Pancreas (tissue), 10 donors: Measurements from ENCODE around the gene OCLN. TPM values are rescaled to one million over a fixed set of nuclear protein-coding genes. Genes with fewer than 3 reads are reported as not detected.
A peak's percentile ranks its signal among the peaks of the same experiment; 100 is the strongest.

Experiments used
- ATAC-seq, 4 donors: fragments of 200-7000 bp; cut with Tn5 transposase; one replicate each; pipeline versions ENCODE4 v1.8.0 to v1.9.1; 2020; ENCODE audit warnings: mild to moderate bottlenecking in 4 of 4, moderate library complexity in 4 of 4
- DNase-seq, 6 donors: peaks; one replicate each; pipeline ENCODE4 v3.0.0-alpha.2; 2020
- FAIRE-seq: peaks from 2 replicates; lab custom pipeline; 2012; peaks lifted over from hg19 to GRCh38; lab: Jason Lieb, UNC
- H3K27ac ChIP-seq, 4 donors: fragments of 200-600 bp; sonication (generic); 1 replicate in 3 of 4; 2 replicates in 1 of 4; pipeline versions ENCODE4 v1.5.0 to v1.8.0; 2020
- H3K27me3 ChIP-seq, 4 donors: fragments of 200-600 bp; one replicate each; pipeline ENCODE4 v1.8.0; 2021
- H3K36me3 ChIP-seq, 3 donors: fragments of 200-600 bp; sonication (generic) in 1 of 3; one replicate each; pipeline versions ENCODE4 v1.5.0 to v1.8.0; 2020 to 2021
- H3K4me1 ChIP-seq, 3 donors: fragments of 200-600 bp; one replicate each; pipeline ENCODE4 v1.8.0; 2021
- H3K4me3 ChIP-seq, 4 donors: fragments of 200-600 bp; sonication (generic) in 2 of 4; one replicate each; pipeline versions ENCODE4 v1.5.0 to v1.8.0; 2020 to 2021
- H3K9me3 ChIP-seq, 4 donors: fragments of 200-600 bp; one replicate each; pipeline ENCODE4 v1.8.0; 2021
- CTCF ChIP-seq, 4 donors: fragments of 200-600 bp; sonication (generic) in 3 of 4; IDR thresholded peaks; one replicate each; pipeline versions ENCODE4 v1.5.0 to v1.8.0; 2021; ENCODE audit warnings: antibody characterized with exemption in 4 of 4
- WGBS, 2 donors: extraction: QIAGEN DNeasy Blood & Tissue Kit; methylation state at CpG; one replicate each; pipeline ENCODE4 v1.1.7; 2013; 5-methylcytosine and 5-hydroxymethylcytosine counted together
- intact Hi-C, 3 donors: fragments of 100-400 bp; cut with DNase I; formaldehyde crosslinking; loops; one replicate each; pipeline versions ENCODE4 v1.11.1 to v1.14.2; 2022
- polyA plus RNA-seq, 2 donors: library from polyadenylated mRNA; stranded (reverse); fragments of 200-250 nt; gene quantifications; one replicate each; pipeline ENCODE4 v1.2.3, GENCODE V29; 2013
- total RNA-seq, 6 donors: library from RNA; stranded (reverse); fragmentation: NEBNext Ultra II Directional in 4 of 6; extraction: Animal tissue kit (Norgen Biotek cat#: 25700) in 4 of 6; gene quantifications; one replicate each; pipeline versions ENCODE4 v1.2.1 to v1.2.4, GENCODE V29; 2021 to 2023
- donor health status: healthy with polysubstance abuse.
- donor health status: DM: no; HTN: no; CAD: no; lungs with moderate emphysema.
- donor health status: DM: no; HTN: no; CAD: no.
- donor health status: control.
- donor health status: control.
- donor health status: Bipolar disorder and iron deficiency.
- donor health status: DM: yes; HTN: yes; CAD: no.
- donor health status: DM: no; HTN: no; CAD: no.
- donor health status: DM: no; HTN: no; CAD: no.
- donor health status: DM: yes; HTN: yes; CAD: no.

Gene OCLN
- total and polyA plus RNA-seq, 8 donors: 10.9 to 107 (median 41.2) TPM

- Histone ChIP-seq H3K9me3 (no peaks in the 10 kb centered on the region), H3K4me3 (peak overlapping the region; percentile 52 to 85 (median 66)), H3K27me3 (no peaks in the 10 kb centered on the region), H3K27ac (peak overlapping the region; percentile 84 to 100 (median 99)), H3K36me3 (no peaks in the 10 kb centered on the region), H3K4me1 (peaks cover 19 to 40% (median 27%) of the 10 kb centered on the region in 3 donors)
- TF ChIP-seq CTCF (IDR thresholded peaks at IDR 0.05): no peak
- WGBS, 2 donors: 0 to 1% methylated on average over 30 to 42 of the region's 42 CpGs
- ATAC-seq: peak; percentile 28 to 58 (median 52)
- FAIRE-seq: no peak
- DNase-seq: peak in 1 of 6 donors; percentile 87
- intact Hi-C loops: no loop called here
These were observed 369 bp downstream of the OCLN start for GRCh38 chr5:69492923-69493395.

GRCh38 chr5:69493396-69494133, 975 bp downstream of the OCLN start:
- Histone ChIP-seq H3K27me3 (no peaks in the 10 kb centered on the region), H3K9me3 (no peaks in the 10 kb centered on the region), H3K4me1 (peaks cover 19 to 39% (median 30%) of the 10 kb centered on the region in 3 donors), H3K4me3 (peak overlapping the region; percentile 52 to 85 (median 66)), H3K27ac (peak overlapping the region; percentile 84 to 100 (median 99)), H3K36me3 (no peaks in the 10 kb centered on the region)
- DNase-seq (peak; percentile 52 to 80 (median 68)), ATAC-seq (peak; percentile 28 to 54 (median 44)), FAIRE-seq (no peak)
- WGBS, 2 donors: 1% methylated on average over 62 of the region's 62 CpGs
- TF ChIP-seq CTCF (IDR thresholded peaks at IDR 0.05): no peak
- intact Hi-C loops: no loop called here

GRCh38 chr5:69494452-69494851, 1.9 kb downstream of the OCLN start:
- no peaks in the 10 kb centered on the region for H3K27me3 ChIP-seq
- peak overlapping the region; percentile 52 to 85 (median 66) for H3K4me3 ChIP-seq
- peaks cover 15 to 30% (median 27%) of the 10 kb centered on the region in 3 donors for H3K4me1 ChIP-seq
- peak overlapping the region in 3 of 4 donors; percentile 98 to 100 (median 100) for H3K27ac ChIP-seq
- FAIRE-seq: no peak
- intact Hi-C loops: no loop called here
- DNase-seq: no peak
- no peak for TF ChIP-seq CTCF (IDR thresholded peaks at IDR 0.05)
- 25% methylated on average over 8 of the region's 8 CpGs for WGBS, 2 donors
- ATAC-seq: no peak
- H3K9me3 ChIP-seq: no peaks in the 10 kb centered on the region
- no peaks in the 10 kb centered on the region for H3K36me3 ChIP-seq

- peak overlapping the region in 2 of 4 donors; percentile 100 for H3K27ac ChIP-seq
- no peaks in the 10 kb centered on the region for H3K36me3 ChIP-seq
- H3K4me3 ChIP-seq: no peak overlapping the region
- H3K9me3 ChIP-seq: no peaks in the 10 kb centered on the region
- H3K4me1 ChIP-seq: peaks cover 5 to 32% (median 29%) of the 10 kb centered on the region in 3 donors
- WGBS, 2 donors: 59 to 67% methylated on average over 5 of the region's 5 CpGs
- intact Hi-C loops: no loop called here
- TF ChIP-seq CTCF (IDR thresholded peaks at IDR 0.05): no peak
- no peak for FAIRE-seq
- no peak for ATAC-seq
- DNase-seq: no peak
- H3K27me3 ChIP-seq: no peaks in the 10 kb centered on the region
These were observed 4.5 kb downstream of the OCLN start for GRCh38 chr5:69497006-69497520.
